ENCODE data around the gene SLC46A3. TPM values are rescaled to one million over a fixed set of nuclear protein-coding genes. Genes with fewer than 3 reads are reported as not detected.

The SLC46A3 gene
- total and polyA plus RNA-seq, 10 of the 15 experiments (the other 5 are each of a cell fraction or from before 2014, with no cell fraction given): 2.9 to 15.6 (median 9.4) TPM

DNA sequence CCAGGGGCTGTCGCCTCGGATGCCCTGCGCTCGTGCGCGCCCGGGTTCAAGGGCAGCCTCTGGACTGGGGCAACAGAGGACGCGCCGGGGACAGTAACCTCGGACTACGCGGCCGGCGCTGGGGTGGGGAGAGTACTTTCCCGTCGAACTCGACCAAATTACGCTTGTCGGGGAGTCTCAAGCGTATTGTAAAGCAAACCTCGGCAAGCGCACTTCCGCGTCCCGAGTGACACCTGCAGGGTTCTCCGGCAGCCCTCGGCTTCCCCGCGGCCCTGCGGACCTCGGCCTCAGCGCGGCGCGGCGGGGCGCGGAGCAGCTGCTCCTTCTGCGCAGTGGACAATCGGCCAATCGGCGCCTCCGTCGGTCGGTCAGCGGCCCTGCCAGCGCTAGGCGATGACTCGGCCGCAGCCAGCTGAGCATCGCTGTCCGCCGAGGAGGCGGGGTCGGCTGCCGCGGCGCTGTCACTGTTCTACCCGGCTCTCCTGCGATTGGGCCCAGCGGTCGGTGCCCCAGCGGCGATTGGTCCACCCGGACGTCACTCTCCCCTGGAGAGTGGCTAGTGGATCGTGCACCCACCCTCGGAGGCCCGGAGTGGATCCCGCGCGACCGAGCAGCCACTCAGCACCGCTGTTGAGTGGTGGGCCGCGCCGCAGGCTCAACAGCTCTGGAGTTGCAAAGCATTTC is at the start of gene SLC46A3 (continued):
- TF ChIP-seq, protein P1, sequence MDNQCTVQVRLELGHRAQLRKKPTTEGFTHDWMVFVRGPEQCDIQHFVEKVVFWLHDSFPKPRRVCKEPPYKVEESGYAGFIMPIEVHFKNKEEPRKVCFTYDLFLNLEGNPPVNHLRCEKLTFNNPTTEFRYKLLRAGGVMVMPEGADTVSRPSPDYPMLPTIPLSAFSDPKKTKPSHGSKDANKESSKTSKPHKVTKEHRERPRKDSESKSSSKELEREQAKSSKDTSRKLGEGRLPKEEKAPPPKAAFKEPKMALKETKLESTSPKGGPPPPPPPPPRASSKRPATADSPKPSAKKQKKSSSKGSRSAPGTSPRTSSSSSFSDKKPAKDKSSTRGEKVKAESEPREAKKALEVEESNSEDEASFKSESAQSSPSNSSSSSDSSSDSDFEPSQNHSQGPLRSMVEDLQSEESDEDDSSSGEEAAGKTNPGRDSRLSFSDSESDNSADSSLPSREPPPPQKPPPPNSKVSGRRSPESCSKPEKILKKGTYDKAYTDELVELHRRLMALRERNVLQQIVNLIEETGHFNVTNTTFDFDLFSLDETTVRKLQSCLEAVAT (IDR thresholded peaks at IDR 0.05): peak; percentile 65; the same call in 1 of the 2 replicates
- TF ChIP-seq SIN3A (IDR thresholded peaks at IDR 0.05; ENCODE audit: low read depth, low read length): peak; percentile 80; the same call in 1 of the 2 replicates
- TF ChIP-seq FOS (IDR thresholded peaks at IDR 0.05; ENCODE audit: borderline replicate concordance, extremely low read depth, insufficient read length): peak; percentile 91
- TF ChIP-seq, protein P2, sequence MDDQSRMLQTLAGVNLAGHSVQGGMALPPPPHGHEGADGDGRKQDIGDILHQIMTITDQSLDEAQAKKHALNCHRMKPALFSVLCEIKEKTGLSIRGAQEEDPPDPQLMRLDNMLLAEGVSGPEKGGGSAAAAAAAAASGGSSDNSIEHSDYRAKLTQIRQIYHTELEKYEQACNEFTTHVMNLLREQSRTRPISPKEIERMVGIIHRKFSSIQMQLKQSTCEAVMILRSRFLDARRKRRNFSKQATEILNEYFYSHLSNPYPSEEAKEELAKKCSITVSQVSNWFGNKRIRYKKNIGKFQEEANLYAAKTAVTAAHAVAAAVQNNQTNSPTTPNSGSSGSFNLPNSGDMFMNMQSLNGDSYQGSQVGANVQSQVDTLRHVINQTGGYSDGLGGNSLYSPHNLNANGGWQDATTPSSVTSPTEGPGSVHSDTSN (IDR thresholded peaks at IDR 0.05; ENCODE audit: insufficient replicate concordance, low read depth, low read length): peak; percentile 98
- TF ChIP-seq ZNF207 (IDR thresholded peaks at IDR 0.05; ENCODE audit: borderline replicate concordance): peak; percentile 55; the same call in 1 of the 2 replicates
- peak; percentile 66 for TF ChIP-seq LARP7 (IDR thresholded peaks at IDR 0.05)
- TF ChIP-seq, protein P3, sequence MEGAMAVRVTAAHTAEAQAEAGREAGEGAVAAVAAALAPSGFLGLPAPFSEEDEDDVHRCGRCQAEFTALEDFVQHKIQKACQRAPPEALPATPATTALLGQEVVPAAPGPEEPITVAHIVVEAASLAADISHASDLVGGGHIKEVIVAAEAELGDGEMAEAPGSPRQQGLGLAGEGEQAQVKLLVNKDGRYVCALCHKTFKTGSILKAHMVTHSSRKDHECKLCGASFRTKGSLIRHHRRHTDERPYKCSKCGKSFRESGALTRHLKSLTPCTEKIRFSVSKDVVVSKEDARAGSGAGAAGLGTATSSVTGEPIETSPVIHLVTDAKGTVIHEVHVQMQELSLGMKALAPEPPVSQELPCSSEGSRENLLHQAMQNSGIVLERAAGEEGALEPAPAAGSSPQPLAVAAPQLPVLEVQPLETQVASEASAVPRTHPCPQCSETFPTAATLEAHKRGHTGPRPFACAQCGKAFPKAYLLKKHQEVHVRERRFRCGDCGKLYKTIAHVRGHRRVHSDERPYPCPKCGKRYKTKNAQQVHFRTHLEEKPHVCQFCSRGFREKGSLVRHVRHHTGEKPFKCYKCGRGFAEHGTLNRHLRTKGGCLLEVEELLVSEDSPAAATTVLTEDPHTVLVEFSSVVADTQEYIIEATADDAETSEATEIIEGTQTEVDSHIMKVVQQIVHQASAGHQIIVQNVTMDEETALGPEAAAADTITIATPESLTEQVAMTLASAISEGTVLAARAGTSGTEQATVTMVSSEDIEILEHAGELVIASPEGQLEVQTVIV (IDR thresholded peaks at IDR 0.05; ENCODE audit: borderline replicate concordance, partially characterized antibody): peak; percentile 54
- 0 out of 2 replicates have a peak, but pooled peaks have one; percentile 45 for TF ChIP-seq TAF1 (IDR thresholded peaks at IDR 0.05; ENCODE audit: borderline replicate concordance, low read depth, low read length)
- TF ChIP-seq ZBTB11 (CRISPR knock-in tag; IDR thresholded peaks at IDR 0.05): no peak
- TF ChIP-seq EP300 (IDR thresholded peaks at IDR 0.05; ENCODE audit: borderline replicate concordance in 1 of 2, control insufficient read depth in 1 of 2, low read depth in 2 of 2, low read length in 2 of 2): no peak
- TF ChIP-seq MEF2A (IDR thresholded peaks at IDR 0.05; ENCODE audit: insufficient read depth, low read depth, low read length): no peak
- TF ChIP-seq ZZZ3 (IDR thresholded peaks at IDR 0.05; ENCODE audit: control insufficient read depth, insufficient read length, low read depth): no peak
- no peak for TF ChIP-seq ATF3 (IDR thresholded peaks at IDR 0.05; ENCODE audit: borderline replicate concordance, extremely low read depth, low read depth, low read length)

All from GM12878 (cell line).